Ectodermal cell (in vitro differentiated cells): ENCODE data around the gene PANK2.
A peak's percentile ranks its signal among the peaks of the same experiment; 100 is the strongest.
"Not testable (repeated sequence)": the region's sequence is repeated elsewhere in the genome, so short reads cannot be mapped to it uniquely, and the experiment has no call there.

Source experiments
- H3K27ac ChIP-seq: 2 replicates; pipeline ENCODE4 v1.7.0; 2013; ENCODE audit warnings: mild to moderate bottlenecking, low read depth, low read length; ENCODE audit not compliant: insufficient read depth, poor library complexity, severe bottlenecking
- H3K27me3 ChIP-seq: 2 replicates; pipeline ENCODE4 v1.7.0; 2013; ENCODE audit warnings: mild to moderate bottlenecking, low read length; ENCODE audit not compliant: insufficient read depth, control insufficient read depth, poor library complexity, severe bottlenecking
- H3K36me3 ChIP-seq: one replicate; pipeline ENCODE4 v1.7.0; 2013; ENCODE audit warnings: low read length; ENCODE audit not compliant: control insufficient read depth, insufficient read depth
- H3K4me1 ChIP-seq: one replicate; pipeline ENCODE4 v1.7.0; 2013; ENCODE audit warnings: low read length; ENCODE audit not compliant: control insufficient read depth, insufficient read depth
- H3K4me3 ChIP-seq: 2 replicates; pipeline ENCODE4 v1.7.0; 2013; ENCODE audit warnings: low read depth, low read length, control low read depth; ENCODE audit not compliant: insufficient read depth
- H3K9me3 ChIP-seq: 2 replicates; pipeline ENCODE4 v1.7.0; 2013; ENCODE audit warnings: mild to moderate bottlenecking, low read length, moderate library complexity; ENCODE audit not compliant: control insufficient read depth
- WGBS, 2 experiments: methylation state at CpG; one replicate each; pipeline ENCODE4 v1.1.7; 2013; ENCODE audit warnings: missing lambda C conversion rate in 2 of 2; 5-methylcytosine and 5-hydroxymethylcytosine counted together

Gene PANK2

GRCh38 chr20:3887876-3888620, 1.1 kb upstream of the PANK2 start:
- H3K27me3 ChIP-seq, result no peaks in the 10 kb centered on the region
- peak overlapping the region; percentile 98 for H3K27ac ChIP-seq
- 29 to 31% methylated on average over 15 of the region's 15 CpGs for WGBS, 2 experiments
- H3K36me3 ChIP-seq, result no peaks in the 10 kb centered on the region
- H3K9me3 ChIP-seq, result no peaks in the 10 kb centered on the region
- peaks cover 14% of the 10 kb centered on the region for H3K4me1 ChIP-seq
- H3K4me3 ChIP-seq, result peak overlapping the region; percentile 70

GRCh38 chr20:3889489-3890397, 556 bp downstream of the PANK2 start:
- 0% methylated on average over 68 of the region's 68 CpGs for WGBS, 2 experiments
- peaks cover 14% of the 10 kb centered on the region for H3K4me1 ChIP-seq
- no peaks in the 10 kb centered on the region for H3K27me3 ChIP-seq
- H3K9me3 ChIP-seq, result no peaks in the 10 kb centered on the region
- peak overlapping the region; percentile 98 for H3K27ac ChIP-seq
- no peaks in the 10 kb centered on the region for H3K36me3 ChIP-seq
- H3K4me3 ChIP-seq, result peak overlapping the region; percentile 70

- 0 to 2% methylated on average over 3 of the region's 3 CpGs for WGBS, 2 experiments
Observed at GRCh38 chr20:3890398-3890751, 1.2 kb downstream of the PANK2 start.

GRCh38 chr20:3890999-3891929, 2.1 kb downstream of the PANK2 start:
- Histone ChIP-seq H3K27me3 (no peaks in the 10 kb centered on the region), H3K4me1 (peaks cover 14% of the 10 kb centered on the region), H3K9me3 (no peaks in the 10 kb centered on the region), H3K27ac (no peak overlapping the region), H3K4me3 (peak overlapping the region; percentile 70), H3K36me3 (no peaks in the 10 kb centered on the region)
- WGBS, 2 experiments, result 54 to 60% methylated on average over 16 of the region's 16 CpGs

More at GRCh38 chr20:3890398-3890751, 1.2 kb downstream of the PANK2 start:
- no peaks in the 10 kb centered on the region for H3K27me3 ChIP-seq
- no peaks in the 10 kb centered on the region for H3K9me3 ChIP-seq
- no peak overlapping the region for H3K27ac ChIP-seq
- H3K4me1 ChIP-seq, result peaks cover 14% of the 10 kb centered on the region
- no peaks in the 10 kb centered on the region for H3K36me3 ChIP-seq
- peak overlapping the region; percentile 70 for H3K4me3 ChIP-seq

GRCh38 chr20:3894796-3895195, 5.6 kb downstream of the PANK2 start:
- no peaks in the 10 kb centered on the region for H3K27me3 ChIP-seq
- H3K4me1 ChIP-seq, result peaks cover 6% of the 10 kb centered on the region
- H3K9me3 ChIP-seq, result no peaks in the 10 kb centered on the region
- H3K36me3 ChIP-seq, result no peaks in the 10 kb centered on the region
- no peak overlapping the region for H3K4me3 ChIP-seq
- no peak overlapping the region for H3K27ac ChIP-seq
- 94 to 95% methylated on average over 5 of the region's 5 CpGs for WGBS, 2 experiments

DNA sequence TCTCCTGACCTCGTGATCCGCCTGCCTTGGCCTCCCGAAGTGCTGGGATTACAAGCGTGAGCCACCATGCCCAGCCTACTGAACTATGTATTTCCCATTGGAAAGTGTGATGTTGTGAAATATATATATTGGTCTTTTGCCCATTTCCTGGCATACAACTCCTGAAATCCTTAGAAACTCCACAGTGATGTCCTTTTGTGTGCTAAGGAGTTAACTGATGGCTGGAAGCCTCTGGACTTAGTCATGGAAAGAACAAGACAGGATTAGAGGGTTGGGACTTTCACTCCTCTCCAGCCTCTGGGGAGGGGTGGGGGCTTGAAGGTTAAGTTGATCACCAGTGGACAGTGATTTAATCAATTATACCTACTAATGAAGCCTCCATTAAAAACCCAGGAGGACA, 7.1 kb downstream of the PANK2 start:
- peaks cover 2% of the 10 kb centered on the region for H3K4me1 ChIP-seq
- H3K27me3 ChIP-seq, result no peaks in the 10 kb centered on the region
- WGBS, 2 experiments, result 80 to 84% methylated on average over 4 of the region's 4 CpGs
- no peaks in the 10 kb centered on the region for H3K36me3 ChIP-seq
- H3K9me3 ChIP-seq, result no peaks in the 10 kb centered on the region
- H3K4me3 ChIP-seq, result no peak overlapping the region
- H3K27ac ChIP-seq, result no peak overlapping the region

- Histone ChIP-seq H3K4me1 (no peaks in the 10 kb centered on the region), H3K4me3 (no peak overlapping the region), H3K36me3 (no peaks in the 10 kb centered on the region), H3K9me3 (no peaks in the 10 kb centered on the region), H3K27me3 (no peaks in the 10 kb centered on the region), H3K27ac (no peak overlapping the region)
- 94 to 96% methylated on average over 10 of the region's 10 CpGs for WGBS, 2 experiments
Observed at GRCh38 chr20:3896853-3897583, 7.8 kb downstream of the PANK2 start.

DNA sequence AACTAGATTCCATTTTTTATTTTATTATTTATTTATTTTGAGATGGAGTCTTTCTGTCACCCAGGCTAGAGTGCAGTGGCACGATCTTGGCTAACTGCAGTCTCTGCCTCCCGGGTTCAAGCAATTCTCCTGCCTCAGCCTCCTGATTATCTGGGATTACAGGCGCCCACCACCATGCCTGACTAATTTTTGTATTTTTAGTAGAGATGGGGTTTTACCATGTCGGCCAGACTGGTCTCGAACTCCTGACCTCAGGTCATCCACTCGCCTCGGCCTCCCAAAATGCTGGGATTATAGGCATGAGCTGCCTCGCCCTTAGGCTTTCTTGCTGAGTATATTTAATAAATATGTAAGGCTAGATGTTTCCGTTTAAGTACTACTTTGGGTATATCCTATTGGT, 9.0 kb downstream of the PANK2 start:
- not testable (repeated sequence) for H3K9me3 ChIP-seq, H3K36me3 ChIP-seq, H3K4me1 ChIP-seq, H3K27me3 ChIP-seq, H3K4me3 ChIP-seq, H3K27ac ChIP-seq
- WGBS, 2 experiments, result 93 to 94% methylated on average over 8 of the region's 9 CpGs

GRCh38 chr20:3898639-3899038, 9.5 kb downstream of the PANK2 start:
- no peaks in the 10 kb centered on the region for H3K36me3 ChIP-seq
- no peaks in the 10 kb centered on the region for H3K9me3 ChIP-seq
- 93 to 98% methylated on average over 4 of the region's 4 CpGs for WGBS, 2 experiments
- H3K27ac ChIP-seq, result no peak overlapping the region
- no peak overlapping the region for H3K4me3 ChIP-seq
- H3K4me1 ChIP-seq, result no peaks in the 10 kb centered on the region
- no peaks in the 10 kb centered on the region for H3K27me3 ChIP-seq
